H1 (cell line): Measurements from ENCODE around the gene IFT43. TPM values are rescaled to one million over a fixed set of nuclear protein-coding genes. Genes with fewer than 3 reads are reported as not detected.

Experiments
- CTCF ChIA-PET: fragments of 300-600 bp; sonication (Branson Sonifier 250); formaldehyde crosslinking; loops from one replicate; lab custom pipeline; 2021; ENCODE audit not compliant: partially characterized antibody; lab: Charles Lee
- POLR2A ChIA-PET: fragments of 300-600 bp; sonication (Branson Sonifier 250); formaldehyde crosslinking; loops from one replicate; lab custom pipeline; 2021; ENCODE audit warnings: inconsistent platforms; ENCODE audit not compliant: partially characterized antibody; lab: Charles Lee
- DNase-seq, 2 experiments: peaks; one replicate each; pipeline versions ENCODE4 v3.0.0 to v3.0.0-alpha.2; 2010 to 2022; ENCODE audit warnings: low spot score in 2 of 2, low read depth in 1 of 2, mixed read lengths in 1 of 2
- FAIRE-seq: peaks from 2 replicates; lab custom pipeline; 2011; peaks lifted over from hg19 to GRCh38; lab: Jason Lieb, UNC
- H2AFZ ChIP-seq: 2 replicates; pipeline ENCODE4 v1.8.1; 2012; ENCODE audit warnings: low read length, inconsistent platforms
- H2AK5ac ChIP-seq: 2 replicates; pipeline ENCODE4 v1.6.1; 2013; ENCODE audit warnings: low read depth, low read length
- H2BK120ac ChIP-seq: replicated peaks from 2 replicates; pipeline ENCODE3; 2013; ENCODE audit warnings: low read depth, low read length, inconsistent platforms
- H2BK12ac ChIP-seq: 2 replicates; pipeline ENCODE4 v1.6.1; 2013; ENCODE audit warnings: low read depth, low read length
- H2BK15ac ChIP-seq: 2 replicates; pipeline ENCODE4 v1.6.1; 2013; ENCODE audit warnings: low read length
- H2BK20ac ChIP-seq: 2 replicates; pipeline ENCODE4 v1.6.1; 2013; ENCODE audit warnings: low read length
- H2BK5ac ChIP-seq: 2 replicates; pipeline ENCODE4 v1.6.1; 2013; ENCODE audit warnings: low read depth, low read length
- H3K14ac ChIP-seq: 2 replicates; pipeline ENCODE4 v1.6.1; 2013; ENCODE audit warnings: inconsistent platforms; ENCODE audit not compliant: insufficient read length
- H3K18ac ChIP-seq: 2 replicates; pipeline ENCODE4 v1.6.1; 2013; ENCODE audit warnings: low read length; ENCODE audit errors: extremely low read depth
- H3K23ac ChIP-seq: 2 replicates; pipeline ENCODE4 v1.6.1; 2013; ENCODE audit warnings: inconsistent platforms; ENCODE audit not compliant: insufficient read length
- H3K23me2 ChIP-seq: 2 replicates; pipeline ENCODE4 v1.6.1; 2013; ENCODE audit warnings: low read depth, low read length
- H3K27ac ChIP-seq: 2 replicates; pipeline ENCODE4 v1.6.1; 2011; ENCODE audit warnings: low read depth, low read length, inconsistent platforms
- H3K27me3 ChIP-seq, 4 experiments: replicated peaks in 1 of 4; 1 replicate in 1 of 4; 2 replicates in 3 of 4; pipeline versions ENCODE4 v1.6.1 to v1.8.1; 2011 to 2013; ENCODE audit warnings: low read length in 3 of 4, mild to moderate bottlenecking in 3 of 4, inconsistent platforms in 2 of 4, mixed read lengths in 2 of 4, moderate library complexity in 1 of 4; ENCODE audit not compliant: control insufficient read depth in 3 of 4, insufficient read depth in 3 of 4; ENCODE audit errors: extremely low read depth in 1 of 4
- H3K36me3 ChIP-seq, 4 experiments: 2 replicates each; pipeline versions ENCODE4 v1.6.1 to v1.8.1; 2011 to 2013; ENCODE audit warnings: mild to moderate bottlenecking in 4 of 4, low read length in 3 of 4, moderate library complexity in 2 of 4, control low read depth in 1 of 4, inconsistent platforms in 1 of 4; ENCODE audit not compliant: insufficient read depth in 4 of 4, control insufficient read depth in 2 of 4
- H3K4ac ChIP-seq: replicated peaks from 2 replicates; pipeline ENCODE3; 2013; ENCODE audit warnings: low read length, low read depth, mixed read lengths, inconsistent platforms; ENCODE audit not compliant: insufficient read length
- H3K4me1 ChIP-seq, 4 experiments: replicated peaks in 1 of 4; 1 replicate in 1 of 4; 2 replicates in 3 of 4; pipeline versions ENCODE4 v1.6.1 to v1.8.1; 2011 to 2013; ENCODE audit warnings: low read length in 3 of 4, inconsistent platforms in 2 of 4, mixed read lengths in 1 of 4; ENCODE audit not compliant: insufficient read depth in 4 of 4, control insufficient read depth in 3 of 4
- H3K4me2 ChIP-seq, 2 experiments: 2 replicates each; pipeline versions ENCODE4 v1.6.1 to v1.8.1; 2011 to 2013; ENCODE audit warnings: low read depth in 2 of 2, low read length in 2 of 2, control low read depth in 1 of 2, inconsistent platforms in 1 of 2, mild to moderate bottlenecking in 1 of 2; ENCODE audit not compliant: insufficient read depth in 1 of 2
- H3K4me3 ChIP-seq, 4 experiments: fragments of 200-600, 300-600 bp in 1 of 4; sonication (generic), shearing (Covaris generic), sonication (Bioruptor Twin) in 1 of 4; 2 replicates each; pipeline versions ENCODE4 v1.5.1 to v1.8.1; 2011 to 2016; ENCODE audit warnings: low read length in 4 of 4, low read depth in 3 of 4, control low read depth in 2 of 4, inconsistent platforms in 2 of 4, mild to moderate bottlenecking in 2 of 4, mixed read lengths in 1 of 4, moderate library complexity in 1 of 4; ENCODE audit not compliant: insufficient read depth in 2 of 4; ENCODE audit errors: extremely low read depth in 1 of 4
- H3K56ac ChIP-seq: replicated peaks from 2 replicates; pipeline ENCODE3; 2013; ENCODE audit warnings: low read depth, mild to moderate bottlenecking, mixed read lengths, low read length, inconsistent platforms; ENCODE audit not compliant: insufficient read length
- H3K79me1 ChIP-seq: 2 replicates; pipeline ENCODE4 v1.6.1; 2013; ENCODE audit warnings: low read depth, low read length, control low read depth
- H3K79me2 ChIP-seq, 2 experiments: 2 replicates each; pipeline versions ENCODE4 v1.6.1 to v1.8.1; 2012 to 2013; ENCODE audit warnings: low read length in 2 of 2, mild to moderate bottlenecking in 2 of 2, inconsistent platforms in 1 of 2; ENCODE audit not compliant: insufficient read depth in 2 of 2, control insufficient read depth in 1 of 2
- H3K9ac ChIP-seq, 4 experiments: replicated peaks in 1 of 4; 1 replicate in 1 of 4; 2 replicates in 3 of 4; pipeline versions ENCODE4 v1.6.1 to v1.8.1; 2011 to 2013; ENCODE audit warnings: low read depth in 3 of 4, low read length in 3 of 4, control low read depth in 2 of 4, mild to moderate bottlenecking in 2 of 4, moderate library complexity in 2 of 4, inconsistent platforms in 1 of 4; ENCODE audit errors: extremely low read depth in 1 of 4
- H3K9me3 ChIP-seq, 2 experiments: 2 replicates each; pipeline versions ENCODE4 v1.6.1 to v1.8.1; 2012 to 2013; ENCODE audit warnings: mild to moderate bottlenecking in 2 of 2, moderate library complexity in 2 of 2, control low read depth in 1 of 2, inconsistent platforms in 1 of 2, low read depth in 1 of 2, low read length in 1 of 2, mixed read lengths in 1 of 2; ENCODE audit not compliant: insufficient read depth in 2 of 2
- H4K20me1 ChIP-seq, 2 experiments: replicated peaks in 1 of 2; 2 replicates each; pipeline versions ENCODE3 to v1.8.1; 2011 to 2013; ENCODE audit warnings: inconsistent platforms in 2 of 2, low read length in 2 of 2, mild to moderate bottlenecking in 1 of 2; ENCODE audit not compliant: insufficient read depth in 2 of 2, control insufficient read depth in 1 of 2
- H4K5ac ChIP-seq: 2 replicates; pipeline ENCODE4 v1.6.1; 2013; ENCODE audit warnings: low read length, low read depth, mixed read lengths, inconsistent platforms; ENCODE audit not compliant: insufficient read length
- H4K8ac ChIP-seq: 2 replicates; pipeline ENCODE4 v1.8.0; 2013; ENCODE audit warnings: mild to moderate bottlenecking, moderate library complexity, low read length, inconsistent platforms; ENCODE audit not compliant: insufficient read depth; ENCODE audit errors: extremely low read depth
- H4K91ac ChIP-seq: replicated peaks from 2 replicates; pipeline ENCODE3; 2013; ENCODE audit warnings: low read length, mixed read lengths, inconsistent platforms; ENCODE audit not compliant: insufficient read length
- CTCF ChIP-seq, 3 experiments: IDR thresholded peaks; 1 replicate in 2 of 3; 2 replicates in 1 of 3; pipeline versions ENCODE4 v1.5.1 to v1.6.1; 2011; ENCODE audit warnings: low read length in 3 of 3, mild to moderate bottlenecking in 3 of 3, inconsistent platforms in 2 of 3, low read depth in 1 of 3, moderate library complexity in 1 of 3; ENCODE audit not compliant: insufficient read depth in 1 of 3; ENCODE audit errors: control extremely low read depth in 1 of 3
- POLR2AphosphoS5 ChIP-seq: IDR thresholded peaks from 2 replicates; pipeline ENCODE4 v1.6.1; 2011; ENCODE audit warnings: low read depth, low read length
- WGBS, 2 experiments: shearing (Covaris generic) in 1 of 2; methylation state at CpG; one replicate each; pipeline versions ENCODE4 v1.1.6 to v1.1.7; 2013 to 2015; ENCODE audit warnings: low lambda C conversion rate in 2 of 2, mixed read lengths in 2 of 2, inconsistent platforms in 1 of 2, low coverage in 1 of 2, missing lambda C conversion rate in 1 of 2; ENCODE audit not compliant: insufficient replicate concordance in 2 of 2, insufficient coverage in 1 of 2, insufficient read length in 1 of 2; ENCODE audit errors: extremely low coverage in 1 of 2, missing lambda C conversion rate in 1 of 2; 5-methylcytosine and 5-hydroxymethylcytosine counted together
- polyA plus RNA-seq, 7 experiments: library from polyadenylated mRNA; depleted of rRNA in 3 of 7; stranded (reverse) in 5 of 7; unstranded in 2 of 7; fragments of >200 nt in 5 of 7; fragments of 200-250 nt in 2 of 7; gene quantifications; 1 replicate in 5 of 7; 2 replicates in 1 of 7; 4 replicates in 1 of 7; pipeline versions ENCODE4 v1.2.1 to v1.2.3, GENCODE V29; 2011 to 2013; ENCODE audit warnings: missing spikeins in 2 of 7, mixed read lengths in 2 of 7
- total RNA-seq: library from RNA; stranded (reverse); fragmentation: NEBNext Ultra II Directional; extraction: Animal tissue kit (Norgen Biotek cat#: 25700); gene quantifications from 2 replicates; pipeline ENCODE4 v1.2.1, GENCODE V29; 2021

IFT43 gene
- total and polyA plus RNA-seq, 2 of the 8 experiments (the other 6 are each of a cell fraction or from before 2014, with no cell fraction given) = 17.0 to 20.8 TPM

GRCh38 chr14:75970989-75971388, 14.6 kb upstream of the IFT43 start:
- Histone ChIP-seq H3K9me3 (no peaks in the 10 kb centered on the region), H2BK5ac (no peak overlapping the region), H2BK12ac (no peak overlapping the region), H3K27ac (no peak overlapping the region), H3K14ac (no peak overlapping the region), H3K9ac (no peak overlapping the region), H4K91ac (no peak overlapping the region), H2BK15ac (no peak overlapping the region), H2BK20ac (no peak overlapping the region), H3K56ac (no peak overlapping the region), H4K5ac (no peak overlapping the region), H3K27me3 (no peaks in the 10 kb centered on the region), H3K79me1 (no peaks in the 10 kb centered on the region), H3K23ac (no peak overlapping the region), H3K18ac (no peak overlapping the region), H3K36me3 (no peaks in the 10 kb centered on the region), H2AK5ac (no peak overlapping the region), H4K8ac (no peak overlapping the region), H3K23me2 (no peaks in the 10 kb centered on the region), H3K4me1 (peaks cover 0 to 3% (median under 1%) of the 10 kb centered on the region in 4 experiments; a peak in 2 of 7 replicates), H4K20me1 (no peaks in the 10 kb centered on the region), H2BK120ac (no peak overlapping the region), H2AFZ (no peak overlapping the region), H3K79me2 (no peaks in the 10 kb centered on the region), H3K4ac (no peak overlapping the region), H3K4me2 (no peak overlapping the region)
- DNase-seq = no peak
- POLR2A ChIA-PET = no interaction called here
- CTCF ChIA-PET = interaction anchor here (0.5 to 20.1 kb wide), 8 partner anchors 9 to 489 kb away, joined by 3 to 261 read pairs (median 3); partner anchors contain the start of gene TGFB3
- WGBS, 2 experiments = 94% methylated on average over 9 of the region's 9 CpGs; no CpG with 5 or more reads in 1 of the 2 experiments
- TF ChIP-seq POLR2AphosphoS5 (no peak), CTCF (IDR thresholded peaks at IDR 0.05; ENCODE audit: control extremely low read depth in 1 of 3, insufficient read depth in 1 of 3, low read depth in 1 of 3, low read length in 3 of 3) (peak; percentile 14 to 46 (median 42); a peak in 2 of 4 replicates)
- TF ChIP-seq, all 59 proteins: peak for 1
- FAIRE-seq = no peak
- H3K4me3 ChIP-seq = no peak overlapping the region
